H1 (cell line): ENCODE data around the gene FANCL.

ENCODE experiments used
- POU5F1 ChIP-seq: IDR thresholded peaks from 2 replicates; pipeline ENCODE4 v1.6.1; 2011; ENCODE audit warnings: low read depth, mild to moderate bottlenecking, low read length, moderate library complexity
- SP1 ChIP-seq: IDR thresholded peaks from 2 replicates; pipeline ENCODE4 v1.6.1; 2011; ENCODE audit warnings: low read depth, low read length
- SRF ChIP-seq: IDR thresholded peaks from 2 replicates; pipeline ENCODE4 v1.6.1; 2011; ENCODE audit warnings: mild to moderate bottlenecking, low read depth, low read length, moderate library complexity
- TBP ChIP-seq: IDR thresholded peaks from 2 replicates; pipeline ENCODE4 v1.6.1; 2011; ENCODE audit warnings: low read depth, low read length, improper control_type of control experiment
- TEAD4 ChIP-seq: IDR thresholded peaks from 2 replicates; pipeline ENCODE4 v1.6.1; 2012; ENCODE audit warnings: low read depth, low read length, inconsistent platforms, mixed read lengths
- TF ChIP-seq, protein P1 (sequence below), 3 experiments: IDR thresholded peaks; 1 replicate in 2 of 3; 2 replicates in 1 of 3; pipeline versions ENCODE4 v1.5.1 to v1.6.1; 2011; ENCODE audit warnings: low read length in 3 of 3, mild to moderate bottlenecking in 3 of 3, inconsistent platforms in 2 of 3, low read depth in 1 of 3, moderate library complexity in 1 of 3; ENCODE audit not compliant: insufficient read depth in 1 of 3; ENCODE audit errors: control extremely low read depth in 1 of 3
- TF ChIP-seq, protein P2 (sequence below): IDR thresholded peaks from 2 replicates; pipeline ENCODE4 v1.6.1; 2012; ENCODE audit warnings: inconsistent platforms
- TF ChIP-seq, protein P3 (sequence below): IDR thresholded peaks from 2 replicates; pipeline ENCODE4 v1.6.1; 2012; ENCODE audit warnings: inconsistent platforms

DNA sequence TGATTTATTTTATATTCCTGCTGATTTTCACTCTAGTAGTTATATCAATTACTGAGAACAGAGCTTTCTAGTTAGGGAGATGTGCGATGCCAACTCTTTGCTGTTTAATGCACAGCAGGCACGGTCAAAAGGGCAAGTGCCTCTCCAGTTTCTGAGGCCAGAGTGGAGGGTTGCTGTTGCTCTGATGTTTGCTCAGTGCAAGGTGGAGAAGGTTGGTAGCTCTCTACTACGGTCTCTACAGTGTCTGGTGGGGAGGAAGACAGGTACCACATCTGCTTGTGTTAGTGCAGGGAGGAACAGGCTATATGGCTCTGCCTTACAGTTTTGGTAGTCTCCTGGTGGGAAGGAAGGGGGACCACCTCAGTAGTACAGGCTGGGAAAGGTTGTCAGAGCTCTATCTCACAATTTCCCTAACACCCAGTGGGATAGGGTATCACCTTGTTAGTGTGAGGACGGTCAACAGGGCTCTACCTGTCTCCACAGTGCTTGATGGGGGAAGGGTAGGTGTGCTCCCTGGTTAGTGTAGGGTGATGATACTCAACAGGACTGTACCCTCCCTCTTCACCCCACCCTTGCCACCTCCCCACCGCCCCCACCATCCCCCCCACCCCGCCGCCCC lies 85.9 kb downstream of the FANCL start:
- TF ChIP-seq SP1 (no peak), SRF (no peak), TBP (no peak), TEAD4 (no peak), POU5F1 (no peak)
- TF ChIP-seq, protein P1, sequence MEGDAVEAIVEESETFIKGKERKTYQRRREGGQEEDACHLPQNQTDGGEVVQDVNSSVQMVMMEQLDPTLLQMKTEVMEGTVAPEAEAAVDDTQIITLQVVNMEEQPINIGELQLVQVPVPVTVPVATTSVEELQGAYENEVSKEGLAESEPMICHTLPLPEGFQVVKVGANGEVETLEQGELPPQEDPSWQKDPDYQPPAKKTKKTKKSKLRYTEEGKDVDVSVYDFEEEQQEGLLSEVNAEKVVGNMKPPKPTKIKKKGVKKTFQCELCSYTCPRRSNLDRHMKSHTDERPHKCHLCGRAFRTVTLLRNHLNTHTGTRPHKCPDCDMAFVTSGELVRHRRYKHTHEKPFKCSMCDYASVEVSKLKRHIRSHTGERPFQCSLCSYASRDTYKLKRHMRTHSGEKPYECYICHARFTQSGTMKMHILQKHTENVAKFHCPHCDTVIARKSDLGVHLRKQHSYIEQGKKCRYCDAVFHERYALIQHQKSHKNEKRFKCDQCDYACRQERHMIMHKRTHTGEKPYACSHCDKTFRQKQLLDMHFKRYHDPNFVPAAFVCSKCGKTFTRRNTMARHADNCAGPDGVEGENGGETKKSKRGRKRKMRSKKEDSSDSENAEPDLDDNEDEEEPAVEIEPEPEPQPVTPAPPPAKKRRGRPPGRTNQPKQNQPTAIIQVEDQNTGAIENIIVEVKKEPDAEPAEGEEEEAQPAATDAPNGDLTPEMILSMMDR (IDR thresholded peaks at IDR 0.05; ENCODE audit: control extremely low read depth in 1 of 3, insufficient read depth in 1 of 3, low read depth in 1 of 3, low read length in 3 of 3) = no peak
- TF ChIP-seq, protein P2, sequence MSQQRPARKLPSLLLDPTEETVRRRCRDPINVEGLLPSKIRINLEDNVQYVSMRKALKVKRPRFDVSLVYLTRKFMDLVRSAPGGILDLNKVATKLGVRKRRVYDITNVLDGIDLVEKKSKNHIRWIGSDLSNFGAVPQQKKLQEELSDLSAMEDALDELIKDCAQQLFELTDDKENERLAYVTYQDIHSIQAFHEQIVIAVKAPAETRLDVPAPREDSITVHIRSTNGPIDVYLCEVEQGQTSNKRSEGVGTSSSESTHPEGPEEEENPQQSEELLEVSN = no peak
- TF ChIP-seq, protein P3, sequence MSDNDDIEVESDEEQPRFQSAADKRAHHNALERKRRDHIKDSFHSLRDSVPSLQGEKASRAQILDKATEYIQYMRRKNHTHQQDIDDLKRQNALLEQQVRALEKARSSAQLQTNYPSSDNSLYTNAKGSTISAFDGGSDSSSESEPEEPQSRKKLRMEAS = no peak
